Measurements from ENCODE around the gene SLC66A3.
A peak's percentile ranks its signal among the peaks of the same experiment; 100 is the strongest.

Gene SLC66A3
- 15.3 to 27.1 reads per million in 2 donors for total RNA-seq

DNA sequence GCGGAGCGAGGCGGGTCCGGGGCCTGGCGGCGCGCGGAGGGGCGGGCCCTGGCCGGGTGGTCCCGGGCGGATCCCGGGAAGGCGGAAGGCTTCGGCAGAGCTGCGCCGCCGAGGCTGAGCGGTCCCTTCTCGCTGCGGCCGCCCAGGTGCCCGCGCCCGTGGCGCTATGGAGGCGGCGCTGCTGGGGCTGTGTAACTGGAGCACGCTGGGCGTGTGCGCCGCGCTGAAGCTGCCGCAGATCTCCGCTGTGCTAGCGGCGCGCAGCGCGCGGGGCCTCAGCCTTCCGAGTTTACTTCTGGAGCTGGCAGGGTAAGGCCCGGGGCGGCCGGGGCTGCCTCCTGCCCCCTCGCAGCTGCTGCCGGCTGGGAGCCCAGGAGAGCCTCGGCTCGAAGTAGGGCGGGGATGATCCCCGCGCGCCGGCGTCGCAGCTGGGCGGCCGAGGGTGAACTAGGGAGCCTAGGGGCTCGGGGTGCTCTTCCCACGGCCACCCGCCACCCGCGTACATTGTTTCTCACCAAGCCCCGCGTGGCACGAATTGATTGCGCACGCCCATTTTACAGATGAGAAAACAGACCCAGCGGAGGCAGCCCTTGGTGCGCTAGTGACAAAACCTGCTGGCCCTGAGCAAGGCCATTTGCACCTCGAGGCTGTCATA lies at the start of gene SLC66A3:
TSS of gene SLC66A3 (plus strand) at position 87 of the 655 bp plus-strand sequence. CDS start at position 167, 80 bp downstream.
- peak in 2 of 5 experiments; percentile 59 to 92 for DNase-seq

DNA sequence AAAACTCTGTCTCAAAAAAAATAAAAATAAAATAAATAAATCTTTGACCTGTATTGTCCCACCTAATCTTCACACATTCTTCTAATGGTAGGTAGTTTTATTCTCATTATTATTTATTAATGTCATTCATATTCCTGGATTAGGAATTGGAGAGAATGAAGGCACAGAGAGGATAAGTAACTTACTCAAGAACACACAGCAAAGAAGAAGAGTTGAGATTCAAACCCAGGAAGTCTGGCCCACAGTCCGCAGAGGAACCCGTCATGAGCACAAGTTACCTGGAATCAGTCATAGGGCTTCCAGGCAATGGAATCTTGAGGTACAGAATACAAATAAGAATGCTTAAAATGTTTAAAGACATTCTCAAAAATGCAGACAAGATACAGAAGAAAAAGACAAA lies 46.3 kb upstream of the SLC66A3 start:
- DNase-seq = no peak

DNA sequence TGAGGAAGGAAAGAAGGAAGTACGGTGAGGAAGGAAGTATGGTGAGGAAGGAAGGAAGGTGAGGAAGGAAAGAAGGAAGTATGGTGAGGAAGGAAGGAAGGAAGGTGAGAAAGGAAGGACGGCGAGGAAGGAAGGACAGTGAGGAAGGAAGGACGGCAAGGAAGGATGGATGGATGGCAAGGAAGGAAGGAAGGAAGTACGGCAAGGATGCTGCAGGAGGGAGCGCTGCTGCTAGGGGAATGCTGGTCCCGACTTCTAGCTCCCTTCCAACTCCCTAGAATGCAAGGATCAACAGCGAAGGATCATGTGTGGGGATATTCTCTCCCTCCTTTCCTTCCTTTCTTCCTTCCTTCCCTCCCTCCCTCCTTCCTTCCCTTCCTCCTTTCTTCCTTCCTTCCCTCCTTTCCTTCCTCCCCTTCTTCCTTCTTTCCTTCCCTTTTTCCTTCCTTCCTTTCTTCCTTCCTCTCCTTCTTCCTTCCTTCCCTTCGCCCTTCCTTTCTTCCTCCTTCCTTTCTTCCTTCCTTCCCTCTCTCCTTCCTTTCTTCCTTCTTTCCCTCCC lies 42.3 kb upstream of the SLC66A3 start:
- DNase-seq = no peak

- no peak for DNase-seq
Measured at GRCh38 chr2:11117776-11118175, 37.5 kb upstream of the SLC66A3 start.

DNA sequence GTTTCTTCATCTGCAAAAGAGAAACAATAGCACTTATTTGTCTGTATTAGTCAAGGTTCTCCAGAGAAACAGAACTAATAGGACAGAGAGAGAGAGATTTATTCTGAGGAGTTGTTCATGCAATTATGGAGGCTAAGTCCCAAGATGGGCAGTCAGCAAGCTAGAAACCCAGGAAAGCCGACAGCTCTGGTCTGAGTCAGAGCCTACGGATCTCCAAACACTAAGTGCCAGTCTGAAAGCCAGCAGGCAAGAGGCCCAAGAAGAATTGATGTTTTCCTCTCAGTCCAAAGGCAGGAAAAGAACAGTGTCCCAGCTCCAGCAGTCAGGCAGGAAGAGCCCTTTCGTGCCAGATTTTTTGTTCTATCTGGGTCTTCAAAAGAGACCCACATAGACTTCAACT lies 36.5 kb upstream of the SLC66A3 start:
- no peak for DNase-seq

DNA sequence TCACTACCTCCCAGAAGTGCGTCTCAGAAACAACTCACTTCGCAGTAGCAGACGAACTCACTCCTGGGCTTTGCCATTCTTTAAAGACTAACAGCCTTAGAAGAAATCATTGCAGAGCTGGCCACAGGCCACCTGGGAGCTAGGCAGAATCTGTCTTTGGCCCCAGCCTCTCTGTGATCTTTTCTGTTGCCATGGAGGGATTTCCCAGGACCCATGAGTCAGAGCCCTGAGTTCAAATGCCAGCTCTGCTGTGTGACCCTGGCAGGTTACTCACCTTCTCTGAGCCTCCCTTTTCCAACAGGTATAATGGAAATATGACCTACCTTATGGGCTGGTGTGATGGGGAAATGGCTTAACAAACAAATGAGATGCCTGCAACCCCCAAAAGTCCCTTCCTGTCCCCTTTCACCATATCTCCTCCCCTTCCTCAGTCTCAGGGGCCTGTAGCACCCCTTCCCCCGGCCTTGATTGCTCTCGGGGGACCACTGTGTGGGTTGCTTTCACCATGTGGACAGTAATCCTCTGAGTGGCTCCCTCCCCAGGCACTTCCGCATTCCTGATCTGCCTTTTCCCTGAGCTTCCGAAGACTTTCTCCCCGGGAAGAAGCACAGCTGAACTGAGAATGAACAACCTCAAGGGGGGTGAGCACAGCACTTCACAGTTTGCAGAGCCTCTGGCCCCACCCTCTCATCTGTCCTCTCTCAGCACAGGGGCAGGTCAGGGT lies 34.0 kb upstream of the SLC66A3 start:
- DNase-seq = no peak

GRCh38 chr2:11121823-11122155 lies 33.5 kb upstream of the SLC66A3 start:
- DNase-seq = no peak

- DNase-seq = no peak
Measured at GRCh38 chr2:11122380-11122779, 32.9 kb upstream of the SLC66A3 start.

DNA sequence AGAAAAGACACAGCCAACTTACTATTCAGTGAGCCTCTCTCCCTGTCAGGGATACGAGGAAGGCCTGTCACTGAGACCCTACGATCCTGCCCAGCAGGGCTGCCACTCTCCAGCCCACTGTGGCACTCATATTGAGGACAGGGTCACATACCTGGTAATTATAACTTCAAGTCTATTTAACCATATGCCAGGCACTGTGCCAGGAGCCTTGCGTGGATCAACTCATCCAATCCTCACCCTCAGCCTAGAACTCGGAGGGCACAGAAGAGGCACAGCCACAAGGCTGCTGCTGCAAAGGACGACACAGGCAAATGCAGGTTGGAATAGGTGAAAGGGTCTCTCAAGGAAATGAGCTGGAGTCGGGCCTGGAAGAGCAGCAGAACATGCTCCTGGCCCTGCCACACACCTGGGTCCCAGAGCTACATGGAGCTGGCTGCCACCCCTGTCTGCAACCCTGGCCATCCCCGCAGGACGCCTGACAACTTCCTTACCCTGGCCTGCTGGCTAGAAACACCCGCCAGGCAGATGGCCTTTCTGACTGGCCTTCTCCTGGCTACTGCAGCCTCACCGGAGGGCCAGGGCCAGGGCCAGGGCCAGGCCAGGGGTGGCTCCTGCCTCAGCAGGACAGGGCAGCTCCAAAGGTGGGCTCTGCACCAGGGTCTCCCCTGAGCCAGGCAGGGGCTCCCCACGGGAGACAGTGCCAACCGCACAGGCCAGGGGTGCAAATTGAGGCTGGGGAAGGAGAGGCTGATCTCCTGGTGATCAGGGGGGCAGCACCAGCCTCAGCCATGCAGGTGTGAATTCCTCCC lies 32.1 kb upstream of the SLC66A3 start:
- DNase-seq = no peak

GRCh38 chr2:11123856-11124759 lies 31.2 kb upstream of the SLC66A3 start:
- peak; percentile 32 to 77 (median 55) for DNase-seq

DNA sequence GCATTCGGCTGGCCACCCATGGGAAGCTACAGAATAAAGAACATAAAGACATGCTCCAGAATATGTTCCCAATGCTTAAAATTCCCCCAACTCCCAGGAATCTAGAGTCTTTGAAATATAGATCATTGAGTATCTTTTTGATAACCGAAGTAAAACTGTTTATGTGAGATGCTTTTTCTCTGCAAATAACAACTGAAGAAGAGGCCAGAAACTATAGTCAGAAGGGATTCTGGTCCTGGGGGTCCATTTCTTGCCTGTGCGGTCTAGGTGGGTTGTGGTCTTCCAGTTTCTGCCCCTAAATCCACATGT lies 30.6 kb upstream of the SLC66A3 start:
- no peak for DNase-seq

DNA sequence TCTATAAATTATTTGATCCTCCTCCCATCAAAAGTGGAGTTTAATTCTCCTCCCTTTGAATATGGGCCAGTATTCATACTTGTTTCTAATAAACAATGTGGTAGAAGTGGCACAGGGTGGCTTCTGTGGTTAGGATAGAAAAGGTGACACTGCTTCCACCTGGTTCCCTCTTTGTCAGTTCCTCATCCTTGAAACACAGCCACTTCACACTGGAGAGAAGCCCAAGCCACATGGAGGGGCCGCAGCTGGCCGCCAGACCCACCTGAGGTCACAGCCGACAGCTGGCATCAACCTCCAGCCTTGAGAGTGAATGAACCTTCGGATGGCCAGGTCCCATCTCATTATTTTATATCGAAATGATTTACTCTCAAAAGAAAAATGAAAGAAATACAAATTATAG lies 27.5 kb upstream of the SLC66A3 start:
- DNase-seq = no peak

DNA sequence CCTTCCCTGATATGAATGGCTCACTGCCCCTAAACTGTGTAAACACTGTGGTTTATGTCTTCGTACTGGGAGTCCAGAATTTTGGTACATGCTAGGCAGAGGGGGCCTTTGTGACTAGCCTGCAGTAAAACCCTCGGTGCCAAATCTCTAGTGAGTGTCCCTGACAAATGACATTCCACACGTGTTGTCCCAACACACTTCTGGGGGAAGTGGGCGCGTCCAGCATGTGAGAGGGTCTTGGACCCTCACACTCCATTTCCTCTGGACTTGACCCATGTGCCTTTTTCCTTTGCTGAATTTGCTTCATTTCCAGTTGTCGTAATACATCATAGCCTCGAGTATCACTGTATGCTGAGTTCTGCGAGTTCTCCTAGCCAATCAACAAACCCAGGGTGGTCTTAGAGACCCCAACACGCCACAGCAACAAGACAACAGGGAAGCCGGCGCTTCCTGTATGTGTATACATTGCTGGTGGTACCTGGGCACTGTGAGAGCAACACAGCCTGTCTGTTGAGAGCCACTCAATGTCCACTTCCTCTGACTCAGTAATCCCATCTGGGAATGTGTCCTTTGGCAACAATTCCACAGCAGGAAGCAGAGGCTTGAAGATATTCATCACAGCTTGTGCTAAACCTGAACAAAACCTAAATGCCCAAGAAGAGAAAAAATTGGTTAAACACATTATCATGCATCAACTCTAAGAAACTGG lies 26.9 kb upstream of the SLC66A3 start:
- no peak for DNase-seq

DNA sequence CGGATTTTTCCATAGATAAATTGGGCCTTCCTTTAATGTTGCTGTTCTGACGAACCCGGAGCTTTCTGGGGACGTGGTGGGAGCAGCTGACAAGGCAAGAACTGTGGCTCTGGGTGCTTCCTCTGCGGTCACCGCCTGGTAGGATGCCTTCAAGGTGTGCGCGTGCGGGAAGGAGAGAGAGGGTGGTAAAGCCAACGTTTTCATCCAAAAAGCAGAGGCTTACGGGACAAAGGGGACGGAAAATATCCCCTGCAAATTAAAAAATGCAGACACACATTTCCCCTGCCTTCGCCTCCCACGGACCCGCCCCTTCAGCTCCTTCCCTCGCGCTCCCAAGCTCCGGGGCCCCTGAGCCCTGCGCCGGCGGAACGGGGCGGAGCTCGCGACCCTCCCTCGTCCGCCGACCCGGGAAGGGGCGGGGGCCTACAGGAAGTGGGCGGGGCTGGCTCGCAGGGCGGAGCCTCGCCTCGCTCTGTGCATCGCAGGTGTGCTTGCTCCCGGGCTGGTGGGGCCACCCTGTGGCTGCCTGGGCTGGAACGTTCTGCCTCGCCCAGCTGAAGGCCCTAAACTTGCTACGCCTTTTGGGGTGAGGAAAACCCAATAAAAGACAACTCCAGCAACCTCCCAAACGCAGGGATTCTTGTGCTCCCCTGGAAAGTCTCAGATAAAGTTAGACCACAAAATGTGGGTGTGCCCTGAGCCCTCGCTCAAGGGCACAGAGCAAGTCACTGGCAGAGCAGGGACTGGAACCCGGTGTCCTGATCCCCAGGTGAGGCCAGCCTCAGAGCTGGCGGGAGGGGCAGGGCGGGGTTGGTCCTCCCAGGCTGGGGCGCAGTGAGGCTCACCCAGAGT lies 25.4 kb upstream of the SLC66A3 start:
- DNase-seq = peak; percentile 49 to 81 (median 74)

DNA sequence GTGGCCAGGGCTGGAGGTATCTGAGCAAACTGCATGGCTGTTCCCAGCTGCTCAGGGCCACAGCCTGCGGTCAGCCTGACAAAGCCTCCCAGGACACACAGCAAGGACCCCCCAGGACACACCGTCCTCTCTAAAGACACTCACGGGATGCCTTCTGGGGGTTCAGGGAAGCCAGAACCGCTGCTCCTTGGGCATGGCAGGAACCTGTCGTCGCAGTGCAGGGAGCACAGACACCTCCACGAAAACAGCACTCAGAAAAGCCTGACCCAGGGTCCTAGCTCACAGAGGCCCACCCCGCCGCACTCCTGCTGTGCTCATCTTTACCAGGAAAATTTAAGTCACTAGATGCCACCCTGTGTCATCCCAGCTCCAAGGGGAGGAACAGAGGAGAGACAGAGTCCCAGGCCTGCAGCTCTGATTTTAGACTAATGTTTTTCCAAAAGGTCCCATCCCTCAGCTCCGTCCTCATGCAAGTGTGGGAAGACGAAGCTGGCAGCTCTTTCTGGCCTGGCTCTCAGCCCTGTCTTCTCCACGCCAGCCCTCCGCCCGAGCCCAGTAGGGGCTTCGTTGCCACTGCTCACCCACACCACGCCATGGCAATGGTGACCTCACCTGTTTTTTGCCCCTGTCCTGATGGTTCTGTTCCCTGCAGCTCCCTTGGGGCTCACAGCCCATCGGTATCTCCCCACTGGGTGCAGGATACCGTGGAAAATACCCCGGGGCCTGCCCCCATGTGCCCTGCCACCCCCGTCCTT lies 23.9 kb upstream of the SLC66A3 start:
- no peak for DNase-seq

- no peak for DNase-seq
Measured at GRCh38 chr2:11132036-11132671, 23.1 kb upstream of the SLC66A3 start.

DNA sequence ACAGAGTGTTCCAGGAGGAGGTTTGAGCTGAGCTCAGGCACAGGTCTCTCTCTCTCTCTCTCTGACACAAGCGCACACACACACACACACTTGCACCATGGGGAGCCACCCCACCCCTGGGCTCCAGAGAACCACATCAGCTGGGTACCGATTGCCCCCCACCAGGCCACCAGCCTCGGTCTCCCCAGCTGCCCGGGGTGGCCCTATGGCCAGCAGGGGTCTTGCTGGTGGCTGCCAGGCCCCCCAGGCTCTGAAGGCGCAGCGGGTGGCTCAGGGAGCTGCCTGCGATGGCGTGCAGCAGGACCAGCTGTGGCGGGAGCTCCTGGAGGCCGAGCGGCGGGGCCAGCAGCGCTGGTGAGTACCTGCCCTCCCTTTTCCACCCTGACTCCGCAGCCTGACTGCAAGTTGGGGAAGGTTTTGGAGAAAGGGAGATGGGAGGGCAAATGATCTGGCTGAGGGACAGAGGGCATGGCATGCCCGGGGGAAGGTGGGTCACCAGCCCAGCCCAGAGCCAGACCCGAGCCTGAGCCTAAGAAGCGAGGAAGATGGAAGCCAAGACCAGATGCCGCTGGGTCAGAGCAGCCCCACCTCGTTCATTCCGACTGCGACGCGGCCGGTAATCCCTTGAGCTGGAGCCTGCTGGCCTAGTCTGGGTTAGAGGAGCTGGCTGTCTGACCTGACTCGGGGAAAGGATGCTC lies 21.9 kb upstream of the SLC66A3 start:
- no peak for DNase-seq

DNA sequence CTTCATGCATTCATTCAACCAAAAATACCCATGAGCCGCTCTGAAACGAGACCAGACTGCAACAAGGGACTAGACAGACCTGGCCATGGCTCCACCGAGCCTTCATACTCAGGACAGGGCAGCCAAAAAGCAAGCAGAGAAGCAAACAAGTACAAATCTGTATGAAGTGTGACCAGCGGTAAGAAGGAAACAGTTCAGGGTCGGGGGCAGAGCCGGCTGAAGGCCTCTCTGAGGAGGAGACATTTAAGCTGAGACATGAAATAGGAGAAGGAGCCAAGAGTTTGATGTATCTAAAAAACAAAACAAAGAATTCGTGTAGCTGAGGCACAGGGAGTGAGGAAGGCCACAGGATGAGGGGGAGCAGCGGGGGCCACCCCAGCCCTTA lies 21.3 kb upstream of the SLC66A3 start:
- DNase-seq = no peak

DNA sequence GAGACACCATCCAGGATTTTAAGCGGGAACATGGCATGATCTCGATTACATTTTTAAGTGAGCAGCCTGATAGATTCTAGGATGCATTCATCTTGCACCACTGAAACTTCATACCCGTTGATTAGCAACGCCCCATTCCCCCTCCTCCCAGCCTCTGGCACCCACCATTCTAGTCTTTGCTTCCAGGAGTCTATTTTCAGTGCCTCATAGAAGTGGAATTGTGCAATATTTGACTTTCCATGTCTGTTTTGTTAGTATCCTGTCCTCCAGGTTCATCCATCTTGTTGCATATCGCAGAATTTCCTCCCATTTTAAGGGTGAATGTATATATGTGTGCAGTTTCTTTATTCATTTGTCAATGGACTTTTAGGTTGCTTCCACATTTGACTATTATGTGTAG lies 20.9 kb upstream of the SLC66A3 start:
- DNase-seq = no peak

All from T-helper 2 cell (primary cell).